ENCODE data around the gene LCK.

The LCK gene

GRCh38 chr1:32318127-32318869 lies 67.2 kb downstream of the LCK start:
- H3K4me1 ChIP-seq (ENCODE audit: control insufficient read depth, insufficient read depth, low read length): no peaks in the 10 kb centered on the region
- H3K36me3 ChIP-seq (ENCODE audit: control insufficient read depth, insufficient read depth, low read length): peaks cover 12% of the 10 kb centered on the region
- H3K9ac ChIP-seq (ENCODE audit: low read depth, low read length): no peak overlapping the region
- no peaks in the 10 kb centered on the region for H3K27me3 ChIP-seq (ENCODE audit: control insufficient read depth, insufficient read depth, low read length)
- H3K4me3 ChIP-seq (ENCODE audit: low read depth, low read length): no peak overlapping the region
- H3K9me3 ChIP-seq (ENCODE audit: control insufficient read depth, insufficient read depth, low read length): no peaks in the 10 kb centered on the region

- H3K9me3 ChIP-seq (ENCODE audit: control insufficient read depth, insufficient read depth, low read length): no peaks in the 10 kb centered on the region
- no peaks in the 10 kb centered on the region for H3K4me1 ChIP-seq (ENCODE audit: control insufficient read depth, insufficient read depth, low read length)
- H3K4me3 ChIP-seq (ENCODE audit: low read depth, low read length): no peak overlapping the region
Measured at GRCh38 chr1:32321712-32322291, 70.7 kb downstream of the LCK start.

GRCh38 chr1:32327204-32327603 lies 76.1 kb downstream of the LCK start:
- H3K27me3 ChIP-seq (ENCODE audit: control insufficient read depth, insufficient read depth, low read length): no peaks in the 10 kb centered on the region
- no peak overlapping the region for H3K4me3 ChIP-seq (ENCODE audit: low read depth, low read length)
- H3K9me3 ChIP-seq (ENCODE audit: control insufficient read depth, insufficient read depth, low read length): no peaks in the 10 kb centered on the region
- H3K36me3 ChIP-seq (ENCODE audit: control insufficient read depth, insufficient read depth, low read length): peaks cover 43% of the 10 kb centered on the region
- no peaks in the 10 kb centered on the region for H3K4me1 ChIP-seq (ENCODE audit: control insufficient read depth, insufficient read depth, low read length)
- no peak overlapping the region for H3K9ac ChIP-seq (ENCODE audit: low read depth, low read length)

More at GRCh38 chr1:32321712-32322291, 70.7 kb downstream of the LCK start:
- Histone ChIP-seq H3K9ac (ENCODE audit: low read depth, low read length) (no peak overlapping the region), H3K36me3 (ENCODE audit: control insufficient read depth, insufficient read depth, low read length) (peaks cover 16% of the 10 kb centered on the region), H3K27me3 (ENCODE audit: control insufficient read depth, insufficient read depth, low read length) (no peaks in the 10 kb centered on the region)

GRCh38 chr1:32329931-32330466 lies 78.9 kb downstream of the LCK start:
- Histone ChIP-seq H3K4me3 (ENCODE audit: low read depth, low read length) (no peak overlapping the region), H3K36me3 (ENCODE audit: control insufficient read depth, insufficient read depth, low read length) (peaks cover 59% of the 10 kb centered on the region), H3K9ac (ENCODE audit: low read depth, low read length) (no peak overlapping the region), H3K27me3 (ENCODE audit: control insufficient read depth, insufficient read depth, low read length) (no peaks in the 10 kb centered on the region), H3K4me1 (ENCODE audit: control insufficient read depth, insufficient read depth, low read length) (peaks cover 2% of the 10 kb centered on the region), H3K9me3 (ENCODE audit: control insufficient read depth, insufficient read depth, low read length) (no peaks in the 10 kb centered on the region)

- no peak overlapping the region for H3K4me3 ChIP-seq (ENCODE audit: low read depth, low read length)
- H3K27me3 ChIP-seq (ENCODE audit: control insufficient read depth, insufficient read depth, low read length): no peaks in the 10 kb centered on the region
- peaks cover 59% of the 10 kb centered on the region for H3K36me3 ChIP-seq (ENCODE audit: control insufficient read depth, insufficient read depth, low read length)
- H3K4me1 ChIP-seq (ENCODE audit: control insufficient read depth, insufficient read depth, low read length): peaks cover 2% of the 10 kb centered on the region
- no peaks in the 10 kb centered on the region for H3K9me3 ChIP-seq (ENCODE audit: control insufficient read depth, insufficient read depth, low read length)
- H3K9ac ChIP-seq (ENCODE audit: low read depth, low read length): no peak overlapping the region
Measured at GRCh38 chr1:32330558-32331151, 79.6 kb downstream of the LCK start.

- no peak overlapping the region for H3K9ac ChIP-seq (ENCODE audit: low read depth, low read length)
- H3K4me3 ChIP-seq (ENCODE audit: low read depth, low read length): no peak overlapping the region
- no peaks in the 10 kb centered on the region for H3K9me3 ChIP-seq (ENCODE audit: control insufficient read depth, insufficient read depth, low read length)
- H3K4me1 ChIP-seq (ENCODE audit: control insufficient read depth, insufficient read depth, low read length): peaks cover 2% of the 10 kb centered on the region
- peaks cover 53% of the 10 kb centered on the region for H3K36me3 ChIP-seq (ENCODE audit: control insufficient read depth, insufficient read depth, low read length)
- H3K27me3 ChIP-seq (ENCODE audit: control insufficient read depth, insufficient read depth, low read length): no peaks in the 10 kb centered on the region
Measured at GRCh38 chr1:32331549-32331948, 80.5 kb downstream of the LCK start.

GRCh38 chr1:32332290-32333079 lies 81.4 kb downstream of the LCK start:
- Histone ChIP-seq H3K9me3 (ENCODE audit: control insufficient read depth, insufficient read depth, low read length) (no peaks in the 10 kb centered on the region), H3K4me3 (ENCODE audit: low read depth, low read length) (no peak overlapping the region), H3K36me3 (ENCODE audit: control insufficient read depth, insufficient read depth, low read length) (peaks cover 46% of the 10 kb centered on the region), H3K4me1 (ENCODE audit: control insufficient read depth, insufficient read depth, low read length) (peaks cover 7% of the 10 kb centered on the region), H3K27me3 (ENCODE audit: control insufficient read depth, insufficient read depth, low read length) (peaks cover 4% of the 10 kb centered on the region), H3K9ac (ENCODE audit: low read depth, low read length) (no peak overlapping the region)

- H3K4me3 ChIP-seq (ENCODE audit: low read depth, low read length): no peak overlapping the region
- no peaks in the 10 kb centered on the region for H3K9me3 ChIP-seq (ENCODE audit: control insufficient read depth, insufficient read depth, low read length)
- no peak overlapping the region for H3K9ac ChIP-seq (ENCODE audit: low read depth, low read length)
- peaks cover 4% of the 10 kb centered on the region for H3K27me3 ChIP-seq (ENCODE audit: control insufficient read depth, insufficient read depth, low read length)
- peaks cover 11% of the 10 kb centered on the region for H3K4me1 ChIP-seq (ENCODE audit: control insufficient read depth, insufficient read depth, low read length)
- H3K36me3 ChIP-seq (ENCODE audit: control insufficient read depth, insufficient read depth, low read length): peaks cover 41% of the 10 kb centered on the region
Measured at GRCh38 chr1:32333251-32333963, 82.3 kb downstream of the LCK start.

GRCh38 chr1:32334274-32334861 lies 83.3 kb downstream of the LCK start:
- Histone ChIP-seq H3K27me3 (ENCODE audit: control insufficient read depth, insufficient read depth, low read length) (peaks cover 4% of the 10 kb centered on the region), H3K4me3 (ENCODE audit: low read depth, low read length) (peak overlapping the region; percentile 85), H3K9ac (ENCODE audit: low read depth, low read length) (peak overlapping the region; percentile 88), H3K4me1 (ENCODE audit: control insufficient read depth, insufficient read depth, low read length) (peaks cover 12% of the 10 kb centered on the region), H3K9me3 (ENCODE audit: control insufficient read depth, insufficient read depth, low read length) (no peaks in the 10 kb centered on the region), H3K36me3 (ENCODE audit: control insufficient read depth, insufficient read depth, low read length) (peaks cover 32% of the 10 kb centered on the region)

GRCh38 chr1:32334864-32335534 lies 83.9 kb downstream of the LCK start:
- Histone ChIP-seq H3K9me3 (ENCODE audit: control insufficient read depth, insufficient read depth, low read length) (no peaks in the 10 kb centered on the region), H3K27me3 (ENCODE audit: control insufficient read depth, insufficient read depth, low read length) (peaks cover 4% of the 10 kb centered on the region), H3K4me1 (ENCODE audit: control insufficient read depth, insufficient read depth, low read length) (peaks cover 12% of the 10 kb centered on the region), H3K36me3 (ENCODE audit: control insufficient read depth, insufficient read depth, low read length) (peaks cover 31% of the 10 kb centered on the region), H3K4me3 (ENCODE audit: low read depth, low read length) (peak overlapping the region; percentile 85), H3K9ac (ENCODE audit: low read depth, low read length) (peak overlapping the region; percentile 88)
